ENCODE measurements around the gene TFF2. TPM values are rescaled to one million over a fixed set of nuclear protein-coding genes. Genes with fewer than 3 reads are reported as not detected.

TFF2 gene
- total RNA-seq, 4 donors from 2014 or later, result not detected

DNA sequence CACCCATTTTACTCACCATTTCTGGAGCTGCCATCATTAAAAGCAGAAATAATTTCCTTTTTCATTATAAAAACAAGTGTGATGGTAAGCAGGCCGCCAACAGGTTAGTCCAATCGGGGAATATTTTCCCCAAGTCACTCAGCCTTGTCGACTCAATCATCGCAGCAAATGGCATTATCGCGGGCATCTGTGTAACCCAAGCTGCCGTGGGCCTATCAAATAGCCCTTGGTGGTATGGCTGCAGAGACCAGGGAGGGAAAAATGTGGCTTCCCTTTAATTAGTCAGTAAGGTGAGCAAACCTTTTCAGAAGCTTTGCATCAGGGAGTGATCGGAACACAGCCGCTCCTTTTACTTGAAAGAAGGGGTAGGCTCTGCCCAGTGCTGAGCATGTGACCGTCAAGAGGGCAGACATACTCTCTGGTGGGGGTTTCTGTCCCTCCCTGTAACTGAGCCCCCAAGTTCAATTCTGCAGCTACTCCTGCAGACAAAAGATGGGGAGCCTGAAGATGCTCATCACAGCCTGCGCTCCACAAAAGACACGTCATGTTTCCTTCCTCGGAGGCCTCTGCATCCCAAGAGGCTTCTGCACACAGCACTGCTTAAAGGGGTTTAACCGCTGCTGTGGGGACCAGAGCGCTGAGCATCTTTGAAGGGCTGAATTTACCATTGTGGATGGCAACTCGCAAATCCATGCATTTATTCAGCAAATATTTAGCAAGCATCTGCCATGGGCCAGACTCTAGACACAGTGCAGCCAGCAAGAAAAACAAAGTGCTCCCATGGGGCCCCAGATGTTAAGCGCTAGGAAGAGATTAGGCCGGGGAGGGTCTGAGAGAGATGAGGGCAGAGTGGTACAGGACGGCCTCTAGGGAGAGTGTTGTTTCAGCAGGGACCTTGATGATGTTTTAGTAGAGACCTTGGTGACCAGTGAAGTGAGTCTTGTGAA lies 46.3 kb upstream of the TFF2 start:
- Histone ChIP-seq H3K4me1 (no peaks in the 10 kb centered on the region), H3K9me3 (peaks cover 0 to 9% (median 0%) of the 10 kb centered on the region in 4 donors), H3K27ac (no peak overlapping the region), H3K27me3 (no peaks in the 10 kb centered on the region), H3K4me3 (no peak overlapping the region), H3K36me3 (no peaks in the 10 kb centered on the region)
- TF ChIP-seq POLR2A (IDR thresholded peaks at IDR 0.05) (no peak), EP300 (IDR thresholded peaks at IDR 0.05) (no peak)
- TF ChIP-seq, protein P1, sequence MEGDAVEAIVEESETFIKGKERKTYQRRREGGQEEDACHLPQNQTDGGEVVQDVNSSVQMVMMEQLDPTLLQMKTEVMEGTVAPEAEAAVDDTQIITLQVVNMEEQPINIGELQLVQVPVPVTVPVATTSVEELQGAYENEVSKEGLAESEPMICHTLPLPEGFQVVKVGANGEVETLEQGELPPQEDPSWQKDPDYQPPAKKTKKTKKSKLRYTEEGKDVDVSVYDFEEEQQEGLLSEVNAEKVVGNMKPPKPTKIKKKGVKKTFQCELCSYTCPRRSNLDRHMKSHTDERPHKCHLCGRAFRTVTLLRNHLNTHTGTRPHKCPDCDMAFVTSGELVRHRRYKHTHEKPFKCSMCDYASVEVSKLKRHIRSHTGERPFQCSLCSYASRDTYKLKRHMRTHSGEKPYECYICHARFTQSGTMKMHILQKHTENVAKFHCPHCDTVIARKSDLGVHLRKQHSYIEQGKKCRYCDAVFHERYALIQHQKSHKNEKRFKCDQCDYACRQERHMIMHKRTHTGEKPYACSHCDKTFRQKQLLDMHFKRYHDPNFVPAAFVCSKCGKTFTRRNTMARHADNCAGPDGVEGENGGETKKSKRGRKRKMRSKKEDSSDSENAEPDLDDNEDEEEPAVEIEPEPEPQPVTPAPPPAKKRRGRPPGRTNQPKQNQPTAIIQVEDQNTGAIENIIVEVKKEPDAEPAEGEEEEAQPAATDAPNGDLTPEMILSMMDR (IDR thresholded peaks at IDR 0.05), result no peak
- no peak for DNase-seq (ENCODE audit: low spot score in 2 of 2)
- WGBS, 2 donors, result 81 to 84% methylated on average over 19 of the region's 19 CpGs

DNA sequence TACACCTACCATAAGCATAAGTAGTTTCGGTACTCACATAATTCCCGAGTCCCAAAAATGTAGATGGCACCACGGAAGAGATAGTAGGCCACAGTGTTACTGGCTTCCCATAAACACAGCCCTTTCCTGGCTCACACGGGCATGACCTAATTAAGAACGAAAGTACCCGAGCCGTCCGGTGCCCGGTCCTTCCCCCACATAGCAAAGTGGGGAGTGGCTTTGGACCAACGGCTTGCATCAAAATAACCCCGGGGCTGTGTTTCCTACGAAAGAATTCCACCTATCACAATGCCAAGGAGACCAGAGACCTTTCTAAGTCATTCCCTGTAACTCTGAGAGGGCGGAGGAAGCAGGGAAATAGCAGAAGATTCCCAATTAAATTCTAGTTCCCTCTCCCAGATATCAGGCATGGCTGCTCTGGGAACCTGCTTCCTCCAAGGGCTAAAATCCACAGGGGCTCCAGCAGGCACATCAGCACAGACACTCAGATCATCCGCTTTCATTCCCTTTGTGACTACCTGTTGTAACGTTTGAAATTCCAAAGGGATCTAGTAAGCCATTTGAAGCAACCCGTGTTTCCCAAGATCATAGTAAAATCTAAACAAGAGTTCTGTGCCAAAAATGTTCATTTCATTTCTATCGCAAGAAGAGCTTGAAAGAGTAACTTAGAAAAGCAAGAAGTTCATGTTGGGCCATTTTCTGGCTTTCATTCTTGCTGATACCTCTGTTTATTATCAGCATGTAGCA lies 45.3 kb upstream of the TFF2 start, which contains the start of gene TMPRSS3:
Gene TMPRSS3 (minus strand): TSS at position 148 of the 747 bp plus-strand sequence. CDS start 635 bp downstream, outside the sequence.
- Histone ChIP-seq H3K4me3 (no peak within 1 kb of the TSS), H3K27ac (no peak within 1 kb of the TSS), H3K36me3 (no peaks in the 10 kb centered on the region), H3K9me3 (peaks cover 0 to 3% (median 0%) of the 10 kb centered on the region in 4 donors), H3K4me1 (no peaks in the 10 kb centered on the region), H3K27me3 (no peaks in the 10 kb centered on the region)
- no peak for DNase-seq (ENCODE audit: low spot score in 2 of 2)
- WGBS, 2 donors, result 79 to 84% methylated on average over 17 of the region's 17 CpGs
- TF ChIP-seq POLR2A (IDR thresholded peaks at IDR 0.05) (no peak), EP300 (IDR thresholded peaks at IDR 0.05) (no peak)
- TF ChIP-seq, protein P1 (IDR thresholded peaks at IDR 0.05), result no peak

DNA sequence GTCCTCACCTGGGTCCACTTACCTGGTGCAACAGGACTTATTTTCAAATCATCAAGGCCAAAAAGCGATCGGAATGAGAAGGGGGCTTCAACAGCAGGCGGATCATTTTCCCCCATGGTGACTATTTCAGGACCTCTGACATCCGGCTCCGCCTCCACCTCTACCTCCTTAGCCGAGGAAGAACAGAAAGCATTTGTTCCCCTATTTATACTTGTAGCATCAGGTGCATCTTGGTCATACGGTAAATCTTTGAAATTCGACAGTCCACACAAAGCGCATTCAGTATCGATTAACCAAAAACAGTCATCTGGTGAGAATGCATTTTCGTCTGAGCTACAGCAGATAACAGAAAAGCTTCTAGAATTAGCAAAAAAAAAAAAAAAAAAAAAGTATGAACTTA lies 44.5 kb upstream of the TFF2 start:
- Histone ChIP-seq H3K27me3 (no peaks in the 10 kb centered on the region), H3K36me3 (no peaks in the 10 kb centered on the region), H3K4me3 (no peak overlapping the region), H3K27ac (no peak overlapping the region), H3K9me3 (peaks cover 0 to 3% (median 0%) of the 10 kb centered on the region in 4 donors), H3K4me1 (no peaks in the 10 kb centered on the region)
- no peak for DNase-seq (ENCODE audit: low spot score in 2 of 2)
- no peak for TF ChIP-seq EP300 (IDR thresholded peaks at IDR 0.05)
- TF ChIP-seq, protein P1 (IDR thresholded peaks at IDR 0.05), result no peak
- no peak for TF ChIP-seq POLR2A (IDR thresholded peaks at IDR 0.05)
- 91 to 93% methylated on average over 11 of the region's 11 CpGs for WGBS, 2 donors

- no peaks in the 10 kb centered on the region for H3K4me1 ChIP-seq
- TF ChIP-seq POLR2A (IDR thresholded peaks at IDR 0.05) (no peak), EP300 (IDR thresholded peaks at IDR 0.05) (no peak)
- TF ChIP-seq, protein P1 (IDR thresholded peaks at IDR 0.05), result no peak
- H3K27me3 ChIP-seq, result no peaks in the 10 kb centered on the region
- 52 to 66% methylated on average over 8 of the region's 8 CpGs for WGBS, 2 donors
- peaks cover 0 to 3% (median 0%) of the 10 kb centered on the region in 4 donors for H3K9me3 ChIP-seq
- no peak overlapping the region for H3K4me3 ChIP-seq
- no peak for DNase-seq (ENCODE audit: low spot score in 2 of 2)
- no peak overlapping the region for H3K27ac ChIP-seq
- H3K36me3 ChIP-seq, result no peaks in the 10 kb centered on the region
These were observed 42.7 kb upstream of the TFF2 start for GRCh38 chr21:42393443-42393950.
